Kidney (tissue), 14 donors: Measurements from ENCODE around the gene SMG1. TPM values are rescaled to one million over a fixed set of nuclear protein-coding genes. Genes with fewer than 3 reads are reported as not detected.

Experiments
- DNase-seq, 5 donors: peaks; one replicate each; pipeline ENCODE4 v3.0.0-alpha.2; 2013 to 2020
- FAIRE-seq: peaks from 2 replicates; lab custom pipeline; 2012; peaks lifted over from hg19 to GRCh38; lab: Jason Lieb, UNC
- H3K27ac ChIP-seq, 2 donors: one replicate each; pipeline ENCODE4 v1.7.0; 2013; ENCODE audit warnings: low read depth in 2 of 2, low read length in 2 of 2, inconsistent platforms in 1 of 2
- H3K27me3 ChIP-seq: one replicate; pipeline ENCODE4 v1.7.1; 2013; ENCODE audit warnings: low read length, inconsistent platforms; ENCODE audit not compliant: control insufficient read depth, insufficient read depth
- H3K36me3 ChIP-seq, 3 donors: one replicate each; pipeline versions ENCODE4 v1.7.0 to v1.7.1; 2013; ENCODE audit warnings: low read length in 3 of 3, control low read depth in 1 of 3, inconsistent platforms in 1 of 3; ENCODE audit not compliant: insufficient read depth in 3 of 3, control insufficient read depth in 2 of 3
- H3K4me1 ChIP-seq, 3 donors: one replicate each; pipeline versions ENCODE4 v1.7.0 to v1.7.1; 2013; ENCODE audit warnings: low read length in 3 of 3, inconsistent platforms in 1 of 3, low read depth in 1 of 3; ENCODE audit not compliant: control insufficient read depth in 2 of 3, insufficient read depth in 2 of 3
- H3K4me3 ChIP-seq, 3 donors: one replicate each; pipeline versions ENCODE4 v1.7.0 to v1.8.1; 2013; ENCODE audit warnings: low read length in 3 of 3, control low read depth in 1 of 3, inconsistent platforms in 1 of 3
- H3K9ac ChIP-seq, 3 donors: one replicate each; pipeline versions ENCODE4 v1.7.0 to v1.7.1; 2013; ENCODE audit warnings: low read length in 3 of 3, control low read depth in 1 of 3, inconsistent platforms in 1 of 3
- H3K9me3 ChIP-seq, 3 donors: one replicate each; pipeline versions ENCODE4 v1.7.0 to v1.7.1; 2013; ENCODE audit warnings: low read length in 3 of 3, control low read depth in 1 of 3, inconsistent platforms in 1 of 3; ENCODE audit not compliant: control insufficient read depth in 2 of 3, insufficient read depth in 1 of 3
- CTCF ChIP-seq: IDR thresholded peaks from 3 replicates; pipeline ENCODE4 v1.5.1; 2012; ENCODE audit warnings: mild to moderate bottlenecking, moderate library complexity, borderline replicate concordance; ENCODE audit not compliant: insufficient read depth; ENCODE audit errors: extremely low read depth
- intact Hi-C: fragments of 100-400 bp; cut with DNase I; formaldehyde crosslinking; loops from one replicate; pipeline ENCODE4 v1.11.1; 2022
- polyA plus RNA-seq: library from polyadenylated mRNA; stranded (reverse); fragments of 350-450 nt; fragmentation: Illumina TruSeq; extraction: RNeasy Lipid Tissue Mini Kit (QIAGEN cat#74804); gene quantifications from one replicate; pipeline ENCODE4 v1.2.3, GENCODE V29; 2014; ENCODE audit warnings: low read depth, low replicate concordance; ENCODE audit not compliant: insufficient read depth
- total RNA-seq: library from RNA; stranded (reverse); fragmentation: NEBNext Ultra II Directional; extraction: Animal tissue kit (Norgen Biotek cat#: 25700); gene quantifications from one replicate; pipeline ENCODE4 v1.2.1, GENCODE V29; 2021
- donor health status: control.
- donor health status: control.
- donor health status: control.
- donor health status: control.
- donor health status: control.
- donor health status: DM: yes; HTN: yes; CAD: no.
- donor health status: Normal renal cell carcinoma (clear cell type).

SMG1 gene
- total and polyA plus RNA-seq, 2 donors from 2014 or later = 4.9 to 94.4 TPM

GRCh38 chr16:18789515-18789849 lies 136.7 kb downstream of the SMG1 start:
- Histone ChIP-seq H3K4me3 (peak overlapping the region; percentile 86 to 91 (median 87)), H3K27ac (peak overlapping the region; percentile 23 to 78), H3K4me1 (peaks cover 0 to 16% (median 0%) of the 10 kb centered on the region in 3 donors), H3K9ac (peak overlapping the region; percentile 90 to 98 (median 93)), H3K36me3 (peaks cover 12 to 40% (median 17%) of the 10 kb centered on the region in 3 donors), H3K27me3 (no peaks in the 10 kb centered on the region), H3K9me3 (no peaks in the 10 kb centered on the region)
- no peak for FAIRE-seq
- intact Hi-C loops = no loop called here
- DNase-seq = no peak
- TF ChIP-seq CTCF = no peak

- H3K27ac ChIP-seq = peak overlapping the region; percentile 23 to 78
- no peaks in the 10 kb centered on the region for H3K27me3 ChIP-seq
- H3K9me3 ChIP-seq = no peaks in the 10 kb centered on the region
- peak overlapping the region; percentile 90 to 98 (median 93) for H3K9ac ChIP-seq
- peak in 1 of 5 donors; percentile 13 for DNase-seq
- H3K4me3 ChIP-seq = peak overlapping the region; percentile 86 to 91 (median 87)
- H3K4me1 ChIP-seq = peaks cover 0 to 16% (median 0%) of the 10 kb centered on the region in 3 donors
- no peak for TF ChIP-seq CTCF
- peaks cover 9 to 40% (median 16%) of the 10 kb centered on the region in 3 donors for H3K36me3 ChIP-seq
- no peak for FAIRE-seq
- intact Hi-C loops = no loop called here
These were observed 137.2 kb downstream of the SMG1 start for GRCh38 chr16:18788828-18789514.

GRCh38 chr16:18784917-18785623 lies 141.1 kb downstream of the SMG1 start:
- DNase-seq (no peak), FAIRE-seq (no peak)
- Histone ChIP-seq H3K4me3 (no peak overlapping the region), H3K27ac (no peak overlapping the region), H3K36me3 (peaks cover 9 to 42% (median 21%) of the 10 kb centered on the region in 3 donors), H3K27me3 (no peaks in the 10 kb centered on the region), H3K4me1 (peaks cover 0 to 16% (median 0%) of the 10 kb centered on the region in 3 donors), H3K9me3 (no peaks in the 10 kb centered on the region), H3K9ac (no peak overlapping the region)
- intact Hi-C loops = no loop called here
- TF ChIP-seq CTCF = no peak
